ENCODE results near the gene COL5A1.
A peak's percentile ranks its signal among the peaks of the same experiment; 100 is the strongest.
"Not testable (repeated sequence)": the region's sequence is repeated elsewhere in the genome, so short reads cannot be mapped to it uniquely, and the experiment has no call there.

Gene COL5A1

GRCh38 chr9:134663084-134663483, 21.5 kb downstream of the COL5A1 start:
- no peaks in the 10 kb centered on the region for H3K27me3 ChIP-seq (replicated peaks; ENCODE audit: control insufficient read depth, insufficient read depth, low read length)
- H3K4me3 ChIP-seq (ENCODE audit: low read length) = peak overlapping the region; percentile 21
- H3K4me1 ChIP-seq (ENCODE audit: control insufficient read depth, insufficient read depth, low read length) = peaks cover 56% of the 10 kb centered on the region
- H3K9ac ChIP-seq (ENCODE audit: low read length) = peak overlapping the region; percentile 69
- H3K36me3 ChIP-seq (ENCODE audit: control insufficient read depth, insufficient read depth, low read length, severe bottlenecking) = peaks cover 29% of the 10 kb centered on the region
- no peaks in the 10 kb centered on the region for H3K9me3 ChIP-seq (ENCODE audit: control insufficient read depth, low read length)
- DNase-seq (ENCODE audit: low read depth) = no peak

DNA sequence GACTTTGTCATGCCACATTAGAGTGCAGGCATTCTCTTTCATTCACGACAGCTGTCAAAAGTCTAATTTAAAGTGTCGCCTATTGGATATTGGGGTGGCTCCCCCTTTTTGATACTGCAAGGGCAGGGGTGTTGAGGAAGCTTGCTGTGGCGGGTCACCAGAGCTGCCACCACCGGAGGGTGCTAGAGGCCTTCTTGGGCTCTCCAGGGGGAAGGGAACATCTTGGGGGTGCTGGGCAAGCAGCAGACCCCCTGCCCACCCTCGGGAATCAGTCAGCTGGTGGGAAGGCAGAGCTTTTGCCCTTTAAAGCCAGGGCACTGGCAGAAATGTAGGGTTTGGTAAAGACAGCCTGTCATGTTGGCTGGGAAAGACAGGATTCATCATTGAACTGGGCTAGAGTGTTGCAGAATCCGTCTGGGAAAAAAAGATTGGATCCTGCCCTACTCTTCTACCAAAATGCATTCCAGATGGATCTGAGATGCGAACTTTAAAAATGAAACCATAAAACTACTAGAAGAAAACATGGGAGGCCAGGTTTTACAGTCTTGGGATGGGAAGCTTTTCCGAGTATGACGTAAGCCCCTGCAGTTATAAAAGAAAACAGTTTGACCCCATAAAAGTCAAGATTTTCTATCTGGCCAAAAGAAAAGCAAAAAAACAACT, 22.3 kb downstream of the COL5A1 start:
- Histone ChIP-seq H3K4me3 (ENCODE audit: low read length) (peak overlapping the region; percentile 9), H3K36me3 (ENCODE audit: control insufficient read depth, insufficient read depth, low read length, severe bottlenecking) (peaks cover 35% of the 10 kb centered on the region), H3K9ac (ENCODE audit: low read length) (peak overlapping the region; percentile 69), H3K4me1 (ENCODE audit: control insufficient read depth, insufficient read depth, low read length) (peaks cover 52% of the 10 kb centered on the region), H3K9me3 (ENCODE audit: control insufficient read depth, low read length) (no peaks in the 10 kb centered on the region), H3K27me3 (replicated peaks; ENCODE audit: control insufficient read depth, insufficient read depth, low read length) (no peaks in the 10 kb centered on the region)
- peak; percentile 62 for DNase-seq (ENCODE audit: low read depth)

DNA sequence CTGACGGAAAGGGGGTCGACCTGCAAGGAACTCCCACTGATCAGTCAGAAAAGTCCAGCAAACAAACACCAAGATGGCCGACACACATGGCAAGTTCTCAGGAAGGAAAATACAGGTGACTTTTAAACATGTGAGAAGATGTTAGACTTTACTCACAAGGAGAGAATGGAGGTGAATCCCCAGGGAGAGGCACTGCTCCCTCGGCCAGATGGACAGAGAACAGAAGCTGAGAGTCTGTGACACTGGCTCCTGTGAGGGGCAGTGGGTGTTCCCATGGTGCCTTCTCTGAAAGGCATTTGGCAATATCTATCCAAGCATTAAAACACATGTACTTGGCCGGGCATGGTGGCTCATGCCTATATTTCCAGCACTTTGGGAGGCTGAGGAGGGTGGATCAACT, 22.8 kb downstream of the COL5A1 start:
- Histone ChIP-seq H3K36me3 (ENCODE audit: control insufficient read depth, insufficient read depth, low read length, severe bottlenecking) (peaks cover 32% of the 10 kb centered on the region), H3K9ac (ENCODE audit: low read length) (no peak overlapping the region), H3K4me1 (ENCODE audit: control insufficient read depth, insufficient read depth, low read length) (peaks cover 54% of the 10 kb centered on the region), H3K27me3 (replicated peaks; ENCODE audit: control insufficient read depth, insufficient read depth, low read length) (no peaks in the 10 kb centered on the region), H3K4me3 (ENCODE audit: low read length) (peak overlapping the region; percentile 9), H3K9me3 (ENCODE audit: control insufficient read depth, low read length) (no peaks in the 10 kb centered on the region)
- DNase-seq (ENCODE audit: low read depth) = no peak

GRCh38 chr9:134666208-134666607, 24.6 kb downstream of the COL5A1 start:
- DNase-seq (ENCODE audit: low read depth) = no peak
- Histone ChIP-seq H3K9me3 (ENCODE audit: control insufficient read depth, low read length) (no peaks in the 10 kb centered on the region), H3K36me3 (ENCODE audit: control insufficient read depth, insufficient read depth, low read length, severe bottlenecking) (peaks cover 22% of the 10 kb centered on the region), H3K9ac (ENCODE audit: low read length) (no peak overlapping the region), H3K4me1 (ENCODE audit: control insufficient read depth, insufficient read depth, low read length) (peaks cover 66% of the 10 kb centered on the region), H3K27me3 (replicated peaks; ENCODE audit: control insufficient read depth, insufficient read depth, low read length) (no peaks in the 10 kb centered on the region), H3K4me3 (ENCODE audit: low read length) (no peak overlapping the region)

GRCh38 chr9:134666831-134667230, 25.2 kb downstream of the COL5A1 start:
- Histone ChIP-seq H3K4me1 (ENCODE audit: control insufficient read depth, insufficient read depth, low read length) (peaks cover 66% of the 10 kb centered on the region), H3K27me3 (replicated peaks; ENCODE audit: control insufficient read depth, insufficient read depth, low read length) (no peaks in the 10 kb centered on the region), H3K9me3 (ENCODE audit: control insufficient read depth, low read length) (no peaks in the 10 kb centered on the region), H3K9ac (ENCODE audit: low read length) (no peak overlapping the region), H3K36me3 (ENCODE audit: control insufficient read depth, insufficient read depth, low read length, severe bottlenecking) (peaks cover 22% of the 10 kb centered on the region), H3K4me3 (ENCODE audit: low read length) (no peak overlapping the region)
- peak; percentile 32 for DNase-seq (ENCODE audit: low read depth)

- H3K36me3 ChIP-seq (ENCODE audit: control insufficient read depth, insufficient read depth, low read length, severe bottlenecking) = peaks cover 22% of the 10 kb centered on the region
- H3K9me3 ChIP-seq (ENCODE audit: control insufficient read depth, low read length); DNase-seq (ENCODE audit: low read depth); H3K27me3 ChIP-seq (replicated peaks; ENCODE audit: control insufficient read depth, insufficient read depth, low read length); H3K4me3 ChIP-seq (ENCODE audit: low read length); H3K9ac ChIP-seq (ENCODE audit: low read length): not testable (repeated sequence)
- peaks cover 52% of the 10 kb centered on the region for H3K4me1 ChIP-seq (ENCODE audit: control insufficient read depth, insufficient read depth, low read length)
Observed at GRCh38 chr9:134668977-134669376, 27.4 kb downstream of the COL5A1 start.

DNA sequence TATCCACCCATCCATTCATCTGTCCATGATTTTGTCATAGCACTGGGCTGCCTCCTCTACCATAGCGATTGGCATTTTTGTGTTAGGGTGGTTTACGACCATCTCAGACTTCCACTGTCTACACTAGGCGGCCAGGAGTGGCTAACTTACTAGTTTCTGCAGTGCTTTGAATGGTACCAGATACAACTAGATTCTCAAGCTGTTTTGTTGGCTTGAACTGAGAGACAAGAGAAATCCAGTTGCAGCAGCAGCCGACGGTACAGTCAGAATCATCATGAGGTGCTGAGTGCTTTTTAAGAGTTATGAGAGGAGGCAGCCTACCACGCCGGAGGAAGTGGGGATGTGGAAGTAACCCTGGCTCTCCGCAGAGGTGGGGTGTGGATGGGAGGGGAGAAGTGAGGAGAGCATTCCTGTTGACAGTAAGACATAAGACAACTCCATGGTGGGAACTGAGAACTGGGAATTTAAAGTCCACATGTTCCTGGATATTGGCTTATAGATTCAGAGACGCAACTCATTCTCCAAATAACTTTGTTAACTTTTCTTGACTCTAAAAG, 27.9 kb downstream of the COL5A1 start:
- H3K4me1 ChIP-seq (ENCODE audit: control insufficient read depth, insufficient read depth, low read length) = peaks cover 47% of the 10 kb centered on the region
- no peaks in the 10 kb centered on the region for H3K9me3 ChIP-seq (ENCODE audit: control insufficient read depth, low read length)
- no peak for DNase-seq (ENCODE audit: low read depth)
- no peak overlapping the region for H3K4me3 ChIP-seq (ENCODE audit: low read length)
- H3K27me3 ChIP-seq (replicated peaks; ENCODE audit: control insufficient read depth, insufficient read depth, low read length) = no peaks in the 10 kb centered on the region
- H3K9ac ChIP-seq (ENCODE audit: low read length) = peak overlapping the region; percentile 10
- H3K36me3 ChIP-seq (ENCODE audit: control insufficient read depth, insufficient read depth, low read length, severe bottlenecking) = peaks cover 22% of the 10 kb centered on the region

DNA sequence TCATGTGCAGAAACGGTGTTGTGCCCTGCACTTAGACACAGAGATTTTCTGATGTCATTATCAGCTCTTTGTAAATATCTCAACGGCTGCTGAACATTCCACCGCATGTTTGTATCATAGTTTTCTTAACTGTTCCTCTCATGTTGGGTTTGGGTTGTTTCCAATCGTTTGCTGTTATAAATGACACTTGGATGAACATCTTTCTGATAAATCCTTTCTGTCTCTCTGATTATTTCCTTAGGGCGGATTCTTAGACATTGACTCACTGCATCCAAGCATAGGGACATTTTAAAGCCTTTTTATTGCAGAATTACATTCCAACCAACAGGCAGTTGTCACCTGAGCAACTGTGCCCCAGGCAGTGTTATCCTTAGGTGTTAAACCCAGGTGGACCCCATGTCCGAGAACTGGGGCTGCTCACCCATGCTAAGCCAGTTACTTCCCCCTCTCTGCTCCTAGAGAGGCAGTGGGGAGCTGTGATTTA, 28.5 kb downstream of the COL5A1 start:
- H3K9ac ChIP-seq (ENCODE audit: low read length) = peak overlapping the region; percentile 10
- DNase-seq (ENCODE audit: low read depth) = peak; percentile 86
- peaks cover 22% of the 10 kb centered on the region for H3K36me3 ChIP-seq (ENCODE audit: control insufficient read depth, insufficient read depth, low read length, severe bottlenecking)
- peaks cover 46% of the 10 kb centered on the region for H3K4me1 ChIP-seq (ENCODE audit: control insufficient read depth, insufficient read depth, low read length)
- no peaks in the 10 kb centered on the region for H3K9me3 ChIP-seq (ENCODE audit: control insufficient read depth, low read length)
- H3K4me3 ChIP-seq (ENCODE audit: low read length) = no peak overlapping the region
- no peaks in the 10 kb centered on the region for H3K27me3 ChIP-seq (replicated peaks; ENCODE audit: control insufficient read depth, insufficient read depth, low read length)

GRCh38 chr9:134670851-134671281, 29.3 kb downstream of the COL5A1 start:
- H3K9me3 ChIP-seq (ENCODE audit: control insufficient read depth, low read length) = no peaks in the 10 kb centered on the region
- H3K36me3 ChIP-seq (ENCODE audit: control insufficient read depth, insufficient read depth, low read length, severe bottlenecking) = peaks cover 17% of the 10 kb centered on the region
- peak overlapping the region; percentile 32 for H3K9ac ChIP-seq (ENCODE audit: low read length)
- H3K27me3 ChIP-seq (replicated peaks; ENCODE audit: control insufficient read depth, insufficient read depth, low read length) = no peaks in the 10 kb centered on the region
- H3K4me3 ChIP-seq (ENCODE audit: low read length) = no peak overlapping the region
- no peak for DNase-seq (ENCODE audit: low read depth)
- H3K4me1 ChIP-seq (ENCODE audit: control insufficient read depth, insufficient read depth, low read length) = peaks cover 46% of the 10 kb centered on the region

DNA sequence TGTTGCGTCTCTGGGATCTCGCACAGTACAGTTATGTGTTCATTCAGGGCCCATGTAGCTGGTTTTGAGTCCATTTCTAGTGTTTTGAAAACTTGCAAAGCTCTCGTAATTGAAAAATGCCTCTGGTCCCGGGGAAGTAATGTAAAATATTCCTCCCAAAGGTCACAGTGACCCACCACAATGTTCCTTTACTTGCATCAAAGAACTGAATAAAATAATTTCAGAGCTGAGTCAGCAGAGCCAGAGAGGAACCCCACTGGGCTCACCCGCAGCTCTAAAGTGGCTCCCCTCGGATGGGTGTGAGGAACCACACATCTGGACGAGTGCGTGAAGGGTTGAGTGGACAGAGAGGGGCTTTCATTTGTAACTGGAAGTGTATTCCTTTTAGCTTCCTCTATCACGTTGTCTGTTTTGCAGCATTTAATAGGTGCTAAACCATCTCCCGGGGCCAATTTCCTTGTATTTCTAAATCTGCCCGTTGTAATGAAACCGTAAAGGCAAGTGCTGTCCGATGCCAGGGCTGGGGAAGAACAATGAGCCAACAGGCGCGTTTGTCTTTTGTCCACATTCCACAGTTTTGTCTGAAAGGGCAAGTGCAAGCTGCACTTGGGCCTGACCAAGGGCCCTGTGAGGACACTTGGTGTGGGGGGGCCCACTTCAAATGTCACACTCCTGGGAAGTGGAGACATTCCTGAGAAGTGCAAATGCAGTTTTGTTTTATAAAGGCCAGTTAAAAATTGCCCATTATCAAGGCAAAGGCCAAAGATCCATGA, 29.9 kb downstream of the COL5A1 start:
- Histone ChIP-seq H3K4me3 (ENCODE audit: low read length) (no peak overlapping the region), H3K36me3 (ENCODE audit: control insufficient read depth, insufficient read depth, low read length, severe bottlenecking) (peaks cover 17% of the 10 kb centered on the region), H3K27me3 (replicated peaks; ENCODE audit: control insufficient read depth, insufficient read depth, low read length) (no peaks in the 10 kb centered on the region), H3K9ac (ENCODE audit: low read length) (no peak overlapping the region), H3K4me1 (ENCODE audit: control insufficient read depth, insufficient read depth, low read length) (peaks cover 41% of the 10 kb centered on the region), H3K9me3 (ENCODE audit: control insufficient read depth, low read length) (no peaks in the 10 kb centered on the region)
- peak; percentile 30 for DNase-seq (ENCODE audit: low read depth)

DNA sequence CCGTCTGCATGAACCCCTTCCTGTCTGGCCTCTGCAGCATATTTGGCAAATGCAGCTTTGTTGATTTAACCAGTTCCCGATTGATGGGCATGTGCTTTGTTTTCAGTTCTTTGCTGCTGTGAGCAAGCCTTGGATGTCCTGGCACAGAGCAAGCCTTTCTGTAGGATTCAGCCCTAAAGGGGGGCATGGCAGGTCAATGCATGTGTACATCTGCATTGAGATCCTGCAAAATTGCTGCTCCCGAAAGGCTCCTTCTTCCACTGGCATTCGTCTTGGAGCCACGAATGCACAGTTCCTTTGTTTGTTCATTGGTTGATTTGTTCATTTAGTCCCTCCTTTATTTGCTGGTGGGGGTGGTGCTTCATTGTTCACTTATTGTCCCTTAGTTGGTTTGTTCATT, 34.8 kb downstream of the COL5A1 start:
- H3K4me3 ChIP-seq (ENCODE audit: low read length) = no peak overlapping the region
- no peaks in the 10 kb centered on the region for H3K9me3 ChIP-seq (ENCODE audit: control insufficient read depth, low read length)
- no peaks in the 10 kb centered on the region for H3K36me3 ChIP-seq (ENCODE audit: control insufficient read depth, insufficient read depth, low read length, severe bottlenecking)
- no peaks in the 10 kb centered on the region for H3K27me3 ChIP-seq (replicated peaks; ENCODE audit: control insufficient read depth, insufficient read depth, low read length)
- H3K9ac ChIP-seq (ENCODE audit: low read length) = no peak overlapping the region
- DNase-seq (ENCODE audit: low read depth) = no peak
- peaks cover 16% of the 10 kb centered on the region for H3K4me1 ChIP-seq (ENCODE audit: control insufficient read depth, insufficient read depth, low read length)

Data from adipocyte (in vitro differentiated cells).